Eye (tissue), 1 donor: ENCODE results near the gene TXNRD2.
"Not testable (repeated sequence)": the region's sequence is repeated elsewhere in the genome, so short reads cannot be mapped to it uniquely, and the experiment has no call there.

ENCODE experiments used
- DNase-seq: peaks from one replicate; pipeline ENCODE4 v3.0.0-alpha.2; 2015

The TXNRD2 gene

GRCh38 chr22:19885841-19886592 is 55.6 kb downstream of the TXNRD2 start:
- no peak for DNase-seq

GRCh38 chr22:19884954-19885751 is 56.5 kb downstream of the TXNRD2 start:
- no peak for DNase-seq

GRCh38 chr22:19884161-19884953 is 57.3 kb downstream of the TXNRD2 start:
- DNase-seq: no peak

- not testable (repeated sequence) for DNase-seq
Observed at GRCh38 chr22:19883446-19883845, 58.2 kb downstream of the TXNRD2 start.

- DNase-seq: no peak
Observed at GRCh38 chr22:19882446-19883381, 58.9 kb downstream of the TXNRD2 start.

GRCh38 chr22:19880786-19881569 is 60.6 kb downstream of the TXNRD2 start:
- peak; percentile 92 for DNase-seq

- DNase-seq: no peak
Observed at GRCh38 chr22:19879992-19880785, 61.4 kb downstream of the TXNRD2 start.

GRCh38 chr22:19879643-19879991 is 62.0 kb downstream of the TXNRD2 start:
- no peak for DNase-seq

- DNase-seq: no peak
Observed at GRCh38 chr22:19879246-19879570, 62.4 kb downstream of the TXNRD2 start.

GRCh38 chr22:19878461-19879245 is 63.0 kb downstream of the TXNRD2 start:
- no peak for DNase-seq

- no peak for DNase-seq
Observed at GRCh38 chr22:19877626-19878339, 63.8 kb downstream of the TXNRD2 start.

- no peak for DNase-seq
Observed at GRCh38 chr22:19876941-19877625, 64.5 kb downstream of the TXNRD2 start.

- DNase-seq: no peak
Observed at GRCh38 chr22:19876314-19876940, 65.2 kb downstream of the TXNRD2 start.

- DNase-seq: no peak
Observed at GRCh38 chr22:19875531-19876313, 65.9 kb downstream of the TXNRD2 start.

GRCh38 chr22:19875061-19875530 is 66.5 kb downstream of the TXNRD2 start:
- no peak for DNase-seq

- DNase-seq: peak; percentile 86
Observed at GRCh38 chr22:19874307-19875060, 67.1 kb downstream of the TXNRD2 start.
